GM23338 (cell line): ENCODE data around the gene NSUN7. TPM values are rescaled to one million over a fixed set of nuclear protein-coding genes. Genes with fewer than 3 reads are reported as not detected.

Experiments used
- ATAC-seq: fragments of 200-7000 bp; cut with Tn5 transposase; 3 replicates; pipeline ENCODE4 v1.9.1; 2020
- DNase-seq: peaks from one replicate; pipeline ENCODE4 v3.0.0-alpha.2; 2015; ENCODE audit warnings: low spot score
- H2AFZ ChIP-seq: fragments of 200-600 bp; sonication (generic); 2 replicates; pipeline ENCODE4 v1.8.0; 2016; ENCODE audit warnings: antibody characterized with exemption, mild to moderate bottlenecking, moderate library complexity
- H3F3A ChIP-seq: fragments of 200-600 bp; sonication (generic); replicated peaks from 2 replicates; pipeline ENCODE4 v1.8.0; 2017; ENCODE audit warnings: antibody characterized with exemption, mixed run types, low read depth
- H3K27ac ChIP-seq: fragments of 200-600 bp; sonication (generic); 2 replicates; pipeline ENCODE4 v1.6.1; 2016; ENCODE audit warnings: low read depth
- H3K27me3 ChIP-seq: fragments of 200-600 bp; sonication (generic); 2 replicates; pipeline ENCODE4 v1.8.0; 2016; ENCODE audit warnings: mild to moderate bottlenecking, mixed run types, moderate library complexity; ENCODE audit not compliant: insufficient read depth
- H3K36me3 ChIP-seq: fragments of 200-600 bp; sonication (generic); 2 replicates; pipeline ENCODE4 v1.8.0; 2016; ENCODE audit warnings: mild to moderate bottlenecking; ENCODE audit not compliant: insufficient read depth
- H3K4me1 ChIP-seq: fragments of 200-600 bp; sonication (generic); 2 replicates; pipeline ENCODE4 v1.8.0; 2016; ENCODE audit warnings: mild to moderate bottlenecking, moderate library complexity; ENCODE audit not compliant: insufficient read depth
- H3K4me2 ChIP-seq: fragments of 200-600 bp; sonication (generic); 2 replicates; pipeline ENCODE4 v1.7.1; 2017; ENCODE audit warnings: mixed run types
- H3K4me3 ChIP-seq: fragments of 200-600 bp; sonication (generic); 2 replicates; pipeline ENCODE4 v1.6.1; 2016; ENCODE audit warnings: mixed run types
- H3K79me2 ChIP-seq: fragments of 200-600 bp; sonication (generic); replicated peaks from 2 replicates; pipeline ENCODE4 v1.8.0; 2017; ENCODE audit warnings: mild to moderate bottlenecking; ENCODE audit not compliant: insufficient read depth
- H3K9me2 ChIP-seq: fragments of 200-600 bp; sonication (generic); 2 replicates; pipeline ENCODE4 v1.8.0; 2017; ENCODE audit not compliant: insufficient read depth
- H4K20me1 ChIP-seq: fragments of 200-600 bp; sonication (generic); replicated peaks from 2 replicates; pipeline ENCODE4 v1.8.0; 2017; ENCODE audit warnings: mild to moderate bottlenecking; ENCODE audit not compliant: insufficient read depth
- H3K27ac Mint-ChIP-seq: 2 replicates; pipeline ENCODE4 v1.8.0; 2020; ENCODE audit warnings: inconsistent platforms, mild to moderate bottlenecking, moderate library complexity, mixed read lengths
- H3K27me3 Mint-ChIP-seq: 3 replicates; pipeline ENCODE4 v1.8.0; 2022; ENCODE audit warnings: low read depth, mild to moderate bottlenecking, moderate library complexity, mixed read lengths, inconsistent platforms; ENCODE audit not compliant: insufficient read depth, poor library complexity
- H3K36me3 Mint-ChIP-seq: 3 replicates; pipeline ENCODE4 v1.8.0; 2021; ENCODE audit warnings: low read depth, mild to moderate bottlenecking, inconsistent platforms, moderate library complexity, mixed read lengths
- H3K4me1 Mint-ChIP-seq: 3 replicates; pipeline ENCODE4 v1.8.0; 2020; ENCODE audit warnings: mild to moderate bottlenecking, inconsistent platforms, mixed read lengths
- H3K4me3 Mint-ChIP-seq: 3 replicates; pipeline ENCODE4 v1.8.0; 2021; ENCODE audit warnings: moderate library complexity, mild to moderate bottlenecking, inconsistent platforms, mixed read lengths
- H3K9me3 Mint-ChIP-seq: 3 replicates; pipeline ENCODE4 v1.8.0; 2020; ENCODE audit warnings: moderate library complexity, mild to moderate bottlenecking, inconsistent platforms, mixed read lengths
- CREB1 ChIP-seq: fragments of 250-450 bp; sonication (Bioruptor Pico); IDR thresholded peaks from 2 replicates; pipeline ENCODE4 v1.5.0; 2020; ENCODE audit warnings: low read depth, mild to moderate bottlenecking, moderate library complexity
- EZH2phosphoT487 ChIP-seq: fragments of 200-600 bp; sonication (generic); IDR thresholded peaks from one replicate; pipeline ENCODE4 v1.8.1; 2018; ENCODE audit warnings: antibody characterized with exemption; ENCODE audit not compliant: unreplicated experiment
- NANOG ChIP-seq: IDR thresholded peaks from 2 replicates; pipeline ENCODE4 v1.6.1; 2016; ENCODE audit warnings: antibody characterized with exemption, borderline replicate concordance
- ZNF114 ChIP-seq: fragments of 250-450 bp; sonication (Bioruptor Pico); IDR thresholded peaks from 2 replicates; pipeline ENCODE4 v1.5.0; 2020; ENCODE audit warnings: mild to moderate bottlenecking, moderate library complexity
- polyA plus RNA-seq: library from polyadenylated mRNA; unstranded; fragments of >200 nt; fragmentation: Nextera tagmentation; extraction: Ambion mirVana; gene quantifications from 2 replicates; pipeline ENCODE4 v1.2.1, GENCODE V29; 2016
- total RNA-seq: library from RNA; depleted of rRNA; stranded (reverse); fragments of >200 nt; shearing (Covaris generic); gene quantifications from 2 replicates; pipeline ENCODE4 v1.2.3, GENCODE V29; 2014
- TF ChIP-seq, protein P1 (sequence below), 2 experiments: fragments of 200-600 bp in 1 of 2; sonication (generic) in 1 of 2; conservative IDR thresholded peaks; 2 replicates each; pipeline versions ENCODE4 v1.5.1 to v1.6.1; 2016 to 2017; ENCODE audit warnings: antibody characterized with exemption in 2 of 2, low read depth in 2 of 2, mild to moderate bottlenecking in 2 of 2, moderate library complexity in 1 of 2
- TF ChIP-seq, protein P2 (sequence below): fragments of 250-450 bp; sonication (Bioruptor Pico); IDR thresholded peaks from 2 replicates; pipeline ENCODE4 v1.5.0; 2020; ENCODE audit warnings: mild to moderate bottlenecking, moderate library complexity
- TF ChIP-seq, protein P3 (sequence below): IDR thresholded peaks from 2 replicates; pipeline ENCODE4 v1.6.1; 2016; ENCODE audit warnings: antibody characterized with exemption
- TF ChIP-seq, protein P4 (sequence below): IDR thresholded peaks from one replicate; pipeline ENCODE4 v1.6.1; 2018; ENCODE audit warnings: antibody characterized with exemption; ENCODE audit not compliant: unreplicated experiment

The NSUN7 gene
- total and polyA plus RNA-seq, 2 experiments from 2014 or later, result 28.8 to 29.0 TPM

DNA sequence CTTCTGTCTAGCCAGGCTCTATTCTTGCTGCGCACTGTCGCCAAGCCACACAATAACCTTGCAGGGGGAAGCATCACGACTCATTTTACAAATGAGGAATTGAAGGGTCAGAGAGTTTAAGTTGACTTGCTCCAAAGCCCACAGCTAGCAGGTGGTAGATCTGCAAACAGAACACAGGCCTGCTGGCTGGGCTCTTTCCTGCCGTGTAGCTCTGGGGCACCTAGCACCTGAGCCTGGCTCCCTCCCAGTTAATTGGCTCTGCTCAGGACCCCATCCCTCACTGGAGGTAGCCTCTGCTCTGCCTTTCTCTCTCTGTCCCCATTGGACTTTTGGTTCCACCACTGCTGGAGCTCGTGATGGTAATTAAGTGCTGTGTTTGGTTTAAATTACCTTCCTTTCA, 98.5 kb downstream of the NSUN7 start (continued):
- TF ChIP-seq, protein P1, sequence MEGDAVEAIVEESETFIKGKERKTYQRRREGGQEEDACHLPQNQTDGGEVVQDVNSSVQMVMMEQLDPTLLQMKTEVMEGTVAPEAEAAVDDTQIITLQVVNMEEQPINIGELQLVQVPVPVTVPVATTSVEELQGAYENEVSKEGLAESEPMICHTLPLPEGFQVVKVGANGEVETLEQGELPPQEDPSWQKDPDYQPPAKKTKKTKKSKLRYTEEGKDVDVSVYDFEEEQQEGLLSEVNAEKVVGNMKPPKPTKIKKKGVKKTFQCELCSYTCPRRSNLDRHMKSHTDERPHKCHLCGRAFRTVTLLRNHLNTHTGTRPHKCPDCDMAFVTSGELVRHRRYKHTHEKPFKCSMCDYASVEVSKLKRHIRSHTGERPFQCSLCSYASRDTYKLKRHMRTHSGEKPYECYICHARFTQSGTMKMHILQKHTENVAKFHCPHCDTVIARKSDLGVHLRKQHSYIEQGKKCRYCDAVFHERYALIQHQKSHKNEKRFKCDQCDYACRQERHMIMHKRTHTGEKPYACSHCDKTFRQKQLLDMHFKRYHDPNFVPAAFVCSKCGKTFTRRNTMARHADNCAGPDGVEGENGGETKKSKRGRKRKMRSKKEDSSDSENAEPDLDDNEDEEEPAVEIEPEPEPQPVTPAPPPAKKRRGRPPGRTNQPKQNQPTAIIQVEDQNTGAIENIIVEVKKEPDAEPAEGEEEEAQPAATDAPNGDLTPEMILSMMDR (conservative IDR thresholded peaks at IDR 0.05; ENCODE audit: low read depth in 2 of 2), result no peak
- TF ChIP-seq NANOG (no peak), ZNF114 (CRISPR knock-in tag) (no peak), EZH2phosphoT487 (no peak)
- TF ChIP-seq, protein P2, sequence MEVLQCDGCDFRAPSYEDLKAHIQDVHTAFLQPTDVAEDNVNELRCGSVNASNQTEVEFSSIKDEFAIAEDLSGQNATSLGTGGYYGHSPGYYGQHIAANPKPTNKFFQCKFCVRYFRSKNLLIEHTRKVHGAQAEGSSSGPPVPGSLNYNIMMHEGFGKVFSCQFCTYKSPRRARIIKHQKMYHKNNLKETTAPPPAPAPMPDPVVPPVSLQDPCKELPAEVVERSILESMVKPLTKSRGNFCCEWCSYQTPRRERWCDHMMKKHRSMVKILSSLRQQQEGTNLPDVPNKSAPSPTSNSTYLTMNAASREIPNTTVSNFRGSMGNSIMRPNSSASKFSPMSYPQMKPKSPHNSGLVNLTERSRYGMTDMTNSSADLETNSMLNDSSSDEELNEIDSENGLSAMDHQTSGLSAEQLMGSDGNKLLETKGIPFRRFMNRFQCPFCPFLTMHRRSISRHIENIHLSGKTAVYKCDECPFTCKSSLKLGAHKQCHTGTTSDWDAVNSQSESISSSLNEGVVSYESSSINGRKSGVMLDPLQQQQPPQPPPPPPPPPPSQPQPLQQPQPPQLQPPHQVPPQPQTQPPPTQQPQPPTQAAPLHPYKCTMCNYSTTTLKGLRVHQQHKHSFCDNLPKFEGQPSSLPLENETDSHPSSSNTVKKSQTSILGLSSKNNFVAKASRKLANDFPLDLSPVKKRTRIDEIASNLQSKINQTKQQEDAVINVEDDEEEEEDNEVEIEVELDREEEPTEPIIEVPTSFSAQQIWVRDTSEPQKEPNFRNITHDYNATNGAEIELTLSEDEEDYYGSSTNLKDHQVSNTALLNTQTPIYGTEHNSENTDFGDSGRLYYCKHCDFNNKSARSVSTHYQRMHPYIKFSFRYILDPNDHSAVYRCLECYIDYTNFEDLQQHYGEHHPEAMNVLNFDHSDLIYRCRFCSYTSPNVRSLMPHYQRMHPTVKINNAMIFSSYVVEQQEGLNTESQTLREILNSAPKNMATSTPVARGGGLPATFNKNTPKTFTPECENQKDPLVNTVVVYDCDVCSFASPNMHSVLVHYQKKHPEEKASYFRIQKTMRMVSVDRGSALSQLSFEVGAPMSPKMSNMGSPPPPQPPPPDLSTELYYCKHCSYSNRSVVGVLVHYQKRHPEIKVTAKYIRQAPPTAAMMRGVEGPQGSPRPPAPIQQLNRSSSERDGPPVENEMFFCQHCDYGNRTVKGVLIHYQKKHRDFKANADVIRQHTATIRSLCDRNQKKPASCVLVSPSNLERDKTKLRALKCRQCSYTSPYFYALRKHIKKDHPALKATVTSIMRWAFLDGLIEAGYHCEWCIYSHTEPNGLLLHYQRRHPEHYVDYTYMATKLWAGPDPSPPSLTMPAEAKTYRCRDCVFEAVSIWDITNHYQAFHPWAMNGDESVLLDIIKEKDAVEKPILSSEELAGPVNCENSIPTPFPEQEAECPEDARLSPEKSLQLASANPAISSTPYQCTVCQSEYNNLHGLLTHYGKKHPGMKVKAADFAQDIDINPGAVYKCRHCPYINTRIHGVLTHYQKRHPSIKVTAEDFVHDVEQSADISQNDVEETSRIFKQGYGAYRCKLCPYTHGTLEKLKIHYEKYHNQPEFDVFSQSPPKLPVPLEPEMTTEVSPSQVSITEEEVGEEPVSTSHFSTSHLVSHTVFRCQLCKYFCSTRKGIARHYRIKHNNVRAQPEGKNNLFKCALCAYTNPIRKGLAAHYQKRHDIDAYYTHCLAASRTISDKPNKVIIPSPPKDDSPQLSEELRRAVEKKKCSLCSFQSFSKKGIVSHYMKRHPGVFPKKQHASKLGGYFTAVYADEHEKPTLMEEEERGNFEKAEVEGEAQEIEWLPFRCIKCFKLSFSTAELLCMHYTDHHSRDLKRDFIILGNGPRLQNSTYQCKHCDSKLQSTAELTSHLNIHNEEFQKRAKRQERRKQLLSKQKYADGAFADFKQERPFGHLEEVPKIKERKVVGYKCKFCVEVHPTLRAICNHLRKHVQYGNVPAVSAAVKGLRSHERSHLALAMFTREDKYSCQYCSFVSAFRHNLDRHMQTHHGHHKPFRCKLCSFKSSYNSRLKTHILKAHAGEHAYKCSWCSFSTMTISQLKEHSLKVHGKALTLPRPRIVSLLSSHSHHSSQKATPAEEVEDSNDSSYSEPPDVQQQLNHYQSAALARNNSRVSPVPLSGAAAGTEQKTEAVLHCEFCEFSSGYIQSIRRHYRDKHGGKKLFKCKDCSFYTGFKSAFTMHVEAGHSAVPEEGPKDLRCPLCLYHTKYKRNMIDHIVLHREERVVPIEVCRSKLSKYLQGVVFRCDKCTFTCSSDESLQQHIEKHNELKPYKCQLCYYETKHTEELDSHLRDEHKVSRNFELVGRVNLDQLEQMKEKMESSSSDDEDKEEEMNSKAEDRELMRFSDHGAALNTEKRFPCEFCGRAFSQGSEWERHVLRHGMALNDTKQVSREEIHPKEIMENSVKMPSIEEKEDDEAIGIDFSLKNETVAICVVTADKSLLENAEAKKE, result no peak

DNA sequence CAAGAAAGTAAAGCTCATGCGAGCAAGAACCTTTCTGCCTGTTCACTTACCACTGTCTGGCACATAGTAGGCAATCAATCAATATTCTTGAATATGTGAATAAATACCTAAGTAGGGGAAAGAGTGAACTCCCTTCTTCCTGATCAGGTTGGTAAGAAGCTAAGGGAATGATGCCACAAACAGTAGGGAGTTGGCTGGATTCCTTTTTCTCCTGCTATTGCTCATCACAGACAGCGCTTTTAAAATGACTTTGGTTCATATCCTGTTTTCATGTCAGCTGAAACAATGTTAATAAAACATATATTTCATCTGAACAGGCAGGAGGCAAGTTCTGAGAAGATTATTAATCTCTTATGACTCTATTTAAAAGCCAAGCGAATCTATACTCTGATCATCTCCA, 99.2 kb downstream of the NSUN7 start:
- TF ChIP-seq EZH2phosphoT487, result no peak
- TF ChIP-seq CREB1 (CRISPR knock-in tag), result no peak
- TF ChIP-seq, protein P1 (conservative IDR thresholded peaks at IDR 0.05; ENCODE audit: low read depth in 2 of 2), result no peak
- TF ChIP-seq, protein P3, sequence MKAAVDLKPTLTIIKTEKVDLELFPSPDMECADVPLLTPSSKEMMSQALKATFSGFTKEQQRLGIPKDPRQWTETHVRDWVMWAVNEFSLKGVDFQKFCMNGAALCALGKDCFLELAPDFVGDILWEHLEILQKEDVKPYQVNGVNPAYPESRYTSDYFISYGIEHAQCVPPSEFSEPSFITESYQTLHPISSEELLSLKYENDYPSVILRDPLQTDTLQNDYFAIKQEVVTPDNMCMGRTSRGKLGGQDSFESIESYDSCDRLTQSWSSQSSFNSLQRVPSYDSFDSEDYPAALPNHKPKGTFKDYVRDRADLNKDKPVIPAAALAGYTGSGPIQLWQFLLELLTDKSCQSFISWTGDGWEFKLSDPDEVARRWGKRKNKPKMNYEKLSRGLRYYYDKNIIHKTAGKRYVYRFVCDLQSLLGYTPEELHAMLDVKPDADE, result no peak
- TF ChIP-seq, protein P4, sequence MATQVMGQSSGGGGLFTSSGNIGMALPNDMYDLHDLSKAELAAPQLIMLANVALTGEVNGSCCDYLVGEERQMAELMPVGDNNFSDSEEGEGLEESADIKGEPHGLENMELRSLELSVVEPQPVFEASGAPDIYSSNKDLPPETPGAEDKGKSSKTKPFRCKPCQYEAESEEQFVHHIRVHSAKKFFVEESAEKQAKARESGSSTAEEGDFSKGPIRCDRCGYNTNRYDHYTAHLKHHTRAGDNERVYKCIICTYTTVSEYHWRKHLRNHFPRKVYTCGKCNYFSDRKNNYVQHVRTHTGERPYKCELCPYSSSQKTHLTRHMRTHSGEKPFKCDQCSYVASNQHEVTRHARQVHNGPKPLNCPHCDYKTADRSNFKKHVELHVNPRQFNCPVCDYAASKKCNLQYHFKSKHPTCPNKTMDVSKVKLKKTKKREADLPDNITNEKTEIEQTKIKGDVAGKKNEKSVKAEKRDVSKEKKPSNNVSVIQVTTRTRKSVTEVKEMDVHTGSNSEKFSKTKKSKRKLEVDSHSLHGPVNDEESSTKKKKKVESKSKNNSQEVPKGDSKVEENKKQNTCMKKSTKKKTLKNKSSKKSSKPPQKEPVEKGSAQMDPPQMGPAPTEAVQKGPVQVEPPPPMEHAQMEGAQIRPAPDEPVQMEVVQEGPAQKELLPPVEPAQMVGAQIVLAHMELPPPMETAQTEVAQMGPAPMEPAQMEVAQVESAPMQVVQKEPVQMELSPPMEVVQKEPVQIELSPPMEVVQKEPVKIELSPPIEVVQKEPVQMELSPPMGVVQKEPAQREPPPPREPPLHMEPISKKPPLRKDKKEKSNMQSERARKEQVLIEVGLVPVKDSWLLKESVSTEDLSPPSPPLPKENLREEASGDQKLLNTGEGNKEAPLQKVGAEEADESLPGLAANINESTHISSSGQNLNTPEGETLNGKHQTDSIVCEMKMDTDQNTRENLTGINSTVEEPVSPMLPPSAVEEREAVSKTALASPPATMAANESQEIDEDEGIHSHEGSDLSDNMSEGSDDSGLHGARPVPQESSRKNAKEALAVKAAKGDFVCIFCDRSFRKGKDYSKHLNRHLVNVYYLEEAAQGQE, result no peak
- H3K4me1 ChIP-seq, result peaks cover 29% of the 10 kb centered on the region
- H3K9me3 Mint-ChIP-seq, result no peaks in the 10 kb centered on the region
- H3K27me3 ChIP-seq, result no peaks in the 10 kb centered on the region
- peak overlapping the region; percentile 42; the same call in 1 of the 2 replicates for H3K4me2 ChIP-seq
- H3K27ac Mint-ChIP-seq, result peak overlapping the region; percentile 47
- no peaks in the 10 kb centered on the region; the same call in 1 of the 2 replicates for H3K9me2 ChIP-seq
- peaks cover 90% of the 10 kb centered on the region for H3K79me2 ChIP-seq
- peak overlapping the region; percentile 28; the same call in 1 of the 2 replicates for H3K27ac ChIP-seq
- no peaks in the 10 kb centered on the region for H3F3A ChIP-seq
- no peak for DNase-seq
- peak overlapping the region; percentile 0; the same call in 1 of the 3 replicates for H3K4me3 Mint-ChIP-seq
- H4K20me1 ChIP-seq, result peaks cover 16% of the 10 kb centered on the region
- H2AFZ ChIP-seq, result no peak overlapping the region
- no peak overlapping the region for H3K4me3 ChIP-seq
- H3K36me3 Mint-ChIP-seq, result peaks cover 13% of the 10 kb centered on the region
- peaks cover 42% of the 10 kb centered on the region for H3K4me1 Mint-ChIP-seq
- peaks cover 2% of the 10 kb centered on the region; the same call in 1 of the 2 replicates for H3K36me3 ChIP-seq
- ATAC-seq, result no peak
- peaks cover 8% of the 10 kb centered on the region for H3K27me3 Mint-ChIP-seq
